Keratinocyte (primary cell): Measurements from ENCODE around the gene ATP1A4. TPM values are rescaled to one million over a fixed set of nuclear protein-coding genes. Genes with fewer than 3 reads are reported as not detected.

Experiments used
- DNase-seq: peaks from one replicate; pipeline ENCODE4 v3.0.0-alpha.2; 2011; ENCODE audit warnings: low read depth, missing footprints, low spot score
- FAIRE-seq: peaks from 2 replicates; lab custom pipeline; 2011; peaks lifted over from hg19 to GRCh38; lab: Jason Lieb, UNC
- H2AFZ ChIP-seq: 2 replicates; pipeline ENCODE4 v1.6.0; 2012; ENCODE audit warnings: low read length, control low read depth, inconsistent platforms; ENCODE audit not compliant: control insufficient read depth
- H3K27ac ChIP-seq: 2 replicates; pipeline ENCODE4 v1.5.1; 2011; ENCODE audit warnings: low read length; ENCODE audit not compliant: control insufficient read depth, insufficient read depth
- H3K27me3 ChIP-seq: 3 replicates; pipeline ENCODE4 v1.6.0; 2011; ENCODE audit warnings: low read length; ENCODE audit not compliant: control insufficient read depth, insufficient read depth; ENCODE audit errors: extremely low read depth
- H3K36me3 ChIP-seq, 2 experiments: 2 replicates in 1 of 2; 3 replicates in 1 of 2; pipeline ENCODE4 v1.5.1; 2011; ENCODE audit warnings: low read length in 2 of 2, mild to moderate bottlenecking in 1 of 2; ENCODE audit not compliant: control insufficient read depth in 2 of 2, insufficient read depth in 2 of 2; ENCODE audit errors: extremely low read depth in 1 of 2
- H3K4me1 ChIP-seq: 3 replicates; pipeline ENCODE4 v1.5.1; 2011; ENCODE audit warnings: low read length; ENCODE audit not compliant: control insufficient read depth, insufficient read depth; ENCODE audit errors: extremely low read depth
- H3K4me2 ChIP-seq: 3 replicates; pipeline ENCODE4 v1.6.0; 2011; ENCODE audit warnings: low read depth, low read length; ENCODE audit not compliant: control insufficient read depth, insufficient read depth; ENCODE audit errors: extremely low read depth
- H3K4me3 ChIP-seq, 3 experiments: fragments of 200-600 bp in 1 of 3; sonication (generic) in 1 of 3; 2 replicates in 2 of 3; 3 replicates in 1 of 3; pipeline ENCODE4 v1.5.1; 2011 to 2016; ENCODE audit warnings: low read length in 3 of 3, mild to moderate bottlenecking in 3 of 3, control low read depth in 2 of 3, inconsistent platforms in 1 of 3, low read depth in 1 of 3, mixed read lengths in 1 of 3, mixed run types in 1 of 3, moderate library complexity in 1 of 3; ENCODE audit not compliant: control insufficient read depth in 2 of 3, insufficient read depth in 2 of 3; ENCODE audit errors: extremely low read depth in 1 of 3
- H3K79me2 ChIP-seq: 2 replicates; pipeline ENCODE4 v1.6.0; 2012; ENCODE audit warnings: low read length; ENCODE audit not compliant: control insufficient read depth, insufficient read depth
- H3K9ac ChIP-seq: 3 replicates; pipeline ENCODE4 v1.6.0; 2011; ENCODE audit warnings: low read length; ENCODE audit not compliant: control insufficient read depth, insufficient read depth; ENCODE audit errors: extremely low read depth
- H3K9me1 ChIP-seq: 3 replicates; pipeline ENCODE4 v1.6.0; 2011; ENCODE audit warnings: low read length; ENCODE audit not compliant: control insufficient read depth, insufficient read depth; ENCODE audit errors: extremely low read depth
- H3K9me3 ChIP-seq: 2 replicates; pipeline ENCODE4 v1.5.1; 2012; ENCODE audit warnings: low read depth, low read length; ENCODE audit not compliant: control insufficient read depth
- H4K20me1 ChIP-seq: 3 replicates; pipeline ENCODE4 v1.6.0; 2011; ENCODE audit warnings: low read length; ENCODE audit not compliant: control insufficient read depth, insufficient read depth; ENCODE audit errors: extremely low read depth
- CTCF ChIP-seq, 3 experiments: IDR thresholded peaks in 1 of 3; conservative IDR thresholded peaks in 1 of 3; optimal IDR thresholded peaks in 1 of 3; 2 replicates in 2 of 3; 3 replicates in 1 of 3; pipeline versions ENCODE3 to v1.5.1; 2011; ENCODE audit warnings: low read length in 3 of 3, mild to moderate bottlenecking in 3 of 3, moderate library complexity in 2 of 3, control low read depth in 1 of 3, inconsistent platforms in 1 of 3; ENCODE audit not compliant: insufficient read depth in 2 of 3; ENCODE audit errors: extremely low read depth in 1 of 3
- EZH2 ChIP-seq: IDR thresholded peaks from one replicate; pipeline ENCODE4 v1.6.1; 2012; ENCODE audit warnings: inconsistent platforms, mild to moderate bottlenecking, low read length, moderate library complexity
- dilution Hi-C: fragments of 300-500 bp; cut with MboI; formaldehyde crosslinking; loops from one replicate; pipeline ENCODE4 v1.7.0; 2020; ENCODE audit warnings: low sequenced_read_pairs; ENCODE audit not compliant: extremely low pct_ligation_motif_present
- polyA plus RNA-seq, 5 experiments: library from polyadenylated mRNA; depleted of rRNA in 3 of 5; stranded (reverse) in 3 of 5; stranded (forward) in 1 of 5; unstranded in 1 of 5; fragments of >200 nt; gene quantifications; 1 replicate in 1 of 5; 2 replicates in 3 of 5; 3 replicates in 1 of 5; pipeline versions ENCODE4 v1.2.1 to v1.2.3, GENCODE V29; 2011 to 2012; ENCODE audit warnings: missing spikeins in 2 of 5, low read depth in 1 of 5, low replicate concordance in 1 of 5

Gene ATP1A4
- polyA plus RNA-seq, 1 donor (not counting 4 experiments of a cell fraction or from before 2014, with no cell fraction given): not detected

- Histone ChIP-seq H2AFZ (no peak overlapping the region), H3K9me3 (no peaks in the 10 kb centered on the region), H3K4me3 (no peak overlapping the region), H3K9me1 (no peaks in the 10 kb centered on the region), H3K36me3 (no peaks in the 10 kb centered on the region), H3K4me2 (no peak overlapping the region), H3K27ac (no peak overlapping the region), H3K79me2 (no peaks in the 10 kb centered on the region), H3K4me1 (no peaks in the 10 kb centered on the region), H4K20me1 (no peaks in the 10 kb centered on the region), H3K27me3 (no peaks in the 10 kb centered on the region), H3K9ac (no peak overlapping the region)
- TF ChIP-seq CTCF (optimal IDR thresholded peaks at IDR 0.05 in 1 of 3, IDR thresholded peaks at IDR 0.05 in 1 of 3, conservative IDR thresholded peaks at IDR 0.05 in 1 of 3; ENCODE audit: extremely low read depth in 1 of 3, insufficient read depth in 2 of 3, low read length in 3 of 3) (no peak), EZH2 (no peak)
- FAIRE-seq: no peak
- dilution Hi-C loops: loop anchor here (5.0 kb wide), 1 partner anchor 87 kb away; no protein-coding TSS in a partner anchor
- DNase-seq: no peak
Measured at GRCh38 chr1:160194737-160195059, 43.3 kb downstream of the ATP1A4 start.

- Histone ChIP-seq H3K4me1 (no peaks in the 10 kb centered on the region), H2AFZ (no peak overlapping the region), H3K9ac (no peak overlapping the region), H4K20me1 (no peaks in the 10 kb centered on the region), H3K36me3 (no peaks in the 10 kb centered on the region), H3K27ac (no peak overlapping the region), H3K9me1 (no peaks in the 10 kb centered on the region), H3K9me3 (no peaks in the 10 kb centered on the region), H3K27me3 (no peaks in the 10 kb centered on the region), H3K79me2 (no peaks in the 10 kb centered on the region), H3K4me3 (no peak overlapping the region), H3K4me2 (no peak overlapping the region)
- TF ChIP-seq EZH2: no peak
- no peak for TF ChIP-seq CTCF (optimal IDR thresholded peaks at IDR 0.05 in 1 of 3, IDR thresholded peaks at IDR 0.05 in 1 of 3, conservative IDR thresholded peaks at IDR 0.05 in 1 of 3; ENCODE audit: extremely low read depth in 1 of 3, insufficient read depth in 2 of 3, low read length in 3 of 3)
- FAIRE-seq: no peak
- no peak for DNase-seq
- dilution Hi-C loops: loop anchor here (5.0 kb wide), 1 partner anchor 89 kb away; no protein-coding TSS in a partner anchor
Measured at GRCh38 chr1:160196143-160196542, 44.7 kb downstream of the ATP1A4 start.
